Placental pericyte (primary cell): ENCODE results near the gene HERC6. TPM values are rescaled to one million over a fixed set of nuclear protein-coding genes. Genes with fewer than 3 reads are reported as not detected.

ENCODE experiments used
- small RNA-seq: library from RNA; depleted of rRNA; stranded (forward); fragments of <200 nt; gene quantifications from one replicate; pipeline ENCODE3, GENCODE V24; 2012; ENCODE audit warnings: low replicate concordance
- total RNA-seq: library from RNA; depleted of rRNA; stranded (reverse); fragments of >200 nt; gene quantifications from 2 replicates; pipeline ENCODE4 v1.2.3, GENCODE V29; 2012

Gene HERC6
- 7.9 and 12.2 TPM in 2 replicates for total RNA-seq

DNA sequence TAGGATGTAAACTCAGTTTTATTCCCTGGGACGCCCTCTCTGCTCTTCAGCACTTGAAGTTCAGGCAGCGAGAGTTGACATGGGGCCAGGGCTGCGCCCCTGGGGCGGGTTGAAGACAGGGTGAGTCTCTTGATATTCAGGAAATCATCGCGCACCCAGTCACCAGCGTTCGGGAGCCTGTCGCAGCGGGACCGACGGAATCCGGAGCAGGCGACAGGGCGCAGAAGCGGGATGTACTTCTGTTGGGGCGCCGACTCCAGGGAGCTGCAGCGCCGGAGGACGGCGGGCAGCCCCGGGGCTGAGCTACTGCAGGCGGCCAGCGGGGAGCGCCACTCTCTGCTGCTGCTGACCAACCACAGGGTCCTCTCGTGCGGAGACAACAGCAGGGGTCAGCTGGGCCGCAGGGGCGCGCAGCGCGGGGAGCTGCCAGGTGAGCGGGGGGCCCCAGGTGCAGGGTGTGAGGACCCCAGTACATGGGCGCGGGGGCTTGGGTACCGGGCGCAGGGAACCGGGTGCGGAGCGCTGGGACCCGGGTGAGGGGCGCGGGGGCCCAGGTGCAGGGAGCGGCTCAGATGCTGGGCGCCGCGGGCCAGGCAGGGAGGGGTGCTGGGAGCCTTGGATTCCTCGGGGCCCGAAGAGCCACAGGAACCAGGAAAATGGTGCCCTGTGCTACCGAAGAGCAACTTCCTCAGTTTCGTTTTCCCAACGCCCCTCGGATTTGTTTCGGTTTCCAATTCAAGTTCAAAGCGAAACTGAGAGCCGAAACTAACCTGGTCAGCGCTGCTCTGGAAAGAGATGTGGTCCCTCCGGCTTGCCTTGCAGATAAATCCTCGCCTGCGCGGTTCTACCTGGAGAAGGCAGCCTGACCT is at the start of gene HERC6:
HERC6 (plus strand) TSS at position 162 of the 869 bp plus-strand sequence; CDS start at position 232, 70 bp downstream.

DNA sequence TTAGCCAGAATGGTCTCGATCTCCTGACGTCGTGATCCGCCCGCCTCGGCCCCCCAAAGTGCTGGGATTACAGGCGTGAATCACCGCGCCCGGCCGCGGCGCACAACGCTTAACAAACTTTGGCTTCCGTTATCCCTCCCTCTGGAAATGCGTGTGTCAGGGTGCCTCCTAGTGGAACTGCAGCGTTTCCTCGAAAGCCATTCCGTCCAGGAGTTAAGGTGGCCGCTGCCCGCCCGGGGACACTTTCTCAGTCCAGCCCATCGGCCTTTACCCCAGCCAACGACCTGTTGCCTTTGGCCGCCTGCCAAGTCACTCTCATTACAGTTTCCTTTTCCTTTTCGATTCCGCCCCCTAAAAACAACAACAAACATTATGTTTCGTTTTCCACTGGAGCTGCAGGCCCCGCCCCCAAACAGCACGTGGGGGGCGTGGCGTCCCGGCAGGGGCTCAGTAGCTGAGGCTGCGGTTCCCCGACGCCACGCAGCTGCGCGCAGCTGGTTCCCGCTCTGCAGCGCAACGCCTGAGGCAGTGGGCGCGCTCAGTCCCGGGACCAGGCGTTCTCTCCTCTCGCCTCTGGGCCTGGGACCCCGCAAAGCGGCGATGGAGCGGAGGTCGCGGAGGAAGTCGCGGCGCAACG is 78.1 kb downstream of the HERC6 start, which contains the start of gene HERC5:
HERC5 (plus strand) TSS at position 450 of the 637 bp plus-strand sequence; CDS start at position 601, 151 bp downstream.

Small RNA genes lying within 50 kb of the gene (small RNA-seq; reads per million reads assigned to genes)
- gene RF00019 = not detected

Other genes with a start within 250 kb of the HERC6 start
- 17.8 and 52.5 TPM in 2 replicates for gene ABCG2, start 220.2 kb upstream of the HERC6 start, total RNA-seq
- 24.1 and 25.6 TPM in 2 replicates for gene PPM1K, start 94.3 kb upstream of the HERC6 start, total RNA-seq
- 2.0 and 2.2 TPM in 2 replicates for gene HERC5, start 78.3 kb downstream of the HERC6 start, total RNA-seq
- 40.7 and 53.5 TPM in 2 replicates for gene PYURF, start 144.9 kb downstream of the HERC6 start, total RNA-seq
- gene HERC3, start 213.6 kb downstream of the HERC6 start, total RNA-seq = 8.8 and 57.8 TPM in 2 replicates